Frontal cortex (tissue), 1 donor: ENCODE data around the gene IDI2. TPM values are rescaled to one million over a fixed set of nuclear protein-coding genes. Genes with fewer than 3 reads are reported as not detected.

Experiments used
- total RNA-seq: library from RNA; depleted of rRNA; stranded (reverse); fragments of >200 nt; gene quantifications from one replicate; pipeline ENCODE4 v1.2.3, GENCODE V29; 2014

The IDI2 gene
- total RNA-seq, 1 donor from 2014 or later: not detected

Other genes with a start within 250 kb of the IDI2 start
- 29.3 TPM for gene LARP4B, start 94.2 kb downstream of the IDI2 start, total RNA-seq
- 21.6 TPM for gene GTPBP4, start 37.4 kb downstream of the IDI2 start, total RNA-seq
- gene IDI1, start 23.3 kb upstream of the IDI2 start, total RNA-seq: 160 TPM
- 32.6 TPM for gene WDR37, start 30.5 kb upstream of the IDI2 start, total RNA-seq